Panc1 (cell line): Measurements from ENCODE around the gene RIC8A.

Experiments
- CTCF ChIP-seq: fragments of 450-650 bp; IDR thresholded peaks from 2 replicates; pipeline ENCODE4 v1.5.1; 2017; ENCODE audit warnings: mild to moderate bottlenecking
- POLR2AphosphoS5 ChIP-seq: IDR thresholded peaks from 2 replicates; pipeline ENCODE4 v1.6.1; 2012; ENCODE audit warnings: mild to moderate bottlenecking, low read depth, low read length, moderate library complexity
- SIN3A ChIP-seq: IDR thresholded peaks from 2 replicates; pipeline ENCODE4 v1.6.1; 2012; ENCODE audit warnings: low read depth, mild to moderate bottlenecking, low read length, moderate library complexity, borderline replicate concordance; ENCODE audit not compliant: insufficient read depth
- TCF7L2 ChIP-seq: IDR thresholded peaks from 2 replicates; pipeline ENCODE4 v1.6.1; 2011; ENCODE audit warnings: mild to moderate bottlenecking, low read depth, low read length, inconsistent platforms
- TF ChIP-seq, protein P1 (sequence below), 2 experiments: IDR thresholded peaks; 2 replicates each; pipeline ENCODE4 v1.6.1; 2011 to 2012; ENCODE audit warnings: low read depth in 2 of 2, control low read depth in 1 of 2, low read length in 1 of 2, mild to moderate bottlenecking in 1 of 2, moderate library complexity in 1 of 2; ENCODE audit not compliant: insufficient read depth in 1 of 2

GRCh38 chr11:232783-233565 lies 25.5 kb downstream of the RIC8A start:
- TF ChIP-seq CTCF = no peak
- TF ChIP-seq, protein P1, sequence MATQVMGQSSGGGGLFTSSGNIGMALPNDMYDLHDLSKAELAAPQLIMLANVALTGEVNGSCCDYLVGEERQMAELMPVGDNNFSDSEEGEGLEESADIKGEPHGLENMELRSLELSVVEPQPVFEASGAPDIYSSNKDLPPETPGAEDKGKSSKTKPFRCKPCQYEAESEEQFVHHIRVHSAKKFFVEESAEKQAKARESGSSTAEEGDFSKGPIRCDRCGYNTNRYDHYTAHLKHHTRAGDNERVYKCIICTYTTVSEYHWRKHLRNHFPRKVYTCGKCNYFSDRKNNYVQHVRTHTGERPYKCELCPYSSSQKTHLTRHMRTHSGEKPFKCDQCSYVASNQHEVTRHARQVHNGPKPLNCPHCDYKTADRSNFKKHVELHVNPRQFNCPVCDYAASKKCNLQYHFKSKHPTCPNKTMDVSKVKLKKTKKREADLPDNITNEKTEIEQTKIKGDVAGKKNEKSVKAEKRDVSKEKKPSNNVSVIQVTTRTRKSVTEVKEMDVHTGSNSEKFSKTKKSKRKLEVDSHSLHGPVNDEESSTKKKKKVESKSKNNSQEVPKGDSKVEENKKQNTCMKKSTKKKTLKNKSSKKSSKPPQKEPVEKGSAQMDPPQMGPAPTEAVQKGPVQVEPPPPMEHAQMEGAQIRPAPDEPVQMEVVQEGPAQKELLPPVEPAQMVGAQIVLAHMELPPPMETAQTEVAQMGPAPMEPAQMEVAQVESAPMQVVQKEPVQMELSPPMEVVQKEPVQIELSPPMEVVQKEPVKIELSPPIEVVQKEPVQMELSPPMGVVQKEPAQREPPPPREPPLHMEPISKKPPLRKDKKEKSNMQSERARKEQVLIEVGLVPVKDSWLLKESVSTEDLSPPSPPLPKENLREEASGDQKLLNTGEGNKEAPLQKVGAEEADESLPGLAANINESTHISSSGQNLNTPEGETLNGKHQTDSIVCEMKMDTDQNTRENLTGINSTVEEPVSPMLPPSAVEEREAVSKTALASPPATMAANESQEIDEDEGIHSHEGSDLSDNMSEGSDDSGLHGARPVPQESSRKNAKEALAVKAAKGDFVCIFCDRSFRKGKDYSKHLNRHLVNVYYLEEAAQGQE (IDR thresholded peaks at IDR 0.05; ENCODE audit: insufficient read depth in 1 of 2, low read depth in 2 of 2, low read length in 1 of 2) = no peak
- no peak for TF ChIP-seq POLR2AphosphoS5
- no peak for TF ChIP-seq SIN3A
- no peak for TF ChIP-seq TCF7L2
